Measurements from ENCODE around the gene CRYBB2.

- no peak for TF ChIP-seq EZH2phosphoT487 (IDR thresholded peaks at IDR 0.05; ENCODE audit: borderline replicate concordance, low read length)
- TF ChIP-seq CTCF (IDR thresholded peaks at IDR 0.05; ENCODE audit: low read depth, low read length, poor library complexity, severe bottlenecking): no peak
Measured at GRCh38 chr22:25208743-25209505, 10.5 kb upstream of the CRYBB2 start.
